ENCODE results near the gene ABCC3. TPM values are rescaled to one million over a fixed set of nuclear protein-coding genes. Genes with fewer than 3 reads are reported as not detected.
A peak's percentile ranks its signal among the peaks of the same experiment; 100 is the strongest.

The ABCC3 gene
- total and polyA plus RNA-seq, 9 of the 15 experiments (the other 6 are each of a cell fraction or from before 2014, with no cell fraction given), result 0.03 to 1.6 (median 0.42) TPM; not detected in 5

DNA sequence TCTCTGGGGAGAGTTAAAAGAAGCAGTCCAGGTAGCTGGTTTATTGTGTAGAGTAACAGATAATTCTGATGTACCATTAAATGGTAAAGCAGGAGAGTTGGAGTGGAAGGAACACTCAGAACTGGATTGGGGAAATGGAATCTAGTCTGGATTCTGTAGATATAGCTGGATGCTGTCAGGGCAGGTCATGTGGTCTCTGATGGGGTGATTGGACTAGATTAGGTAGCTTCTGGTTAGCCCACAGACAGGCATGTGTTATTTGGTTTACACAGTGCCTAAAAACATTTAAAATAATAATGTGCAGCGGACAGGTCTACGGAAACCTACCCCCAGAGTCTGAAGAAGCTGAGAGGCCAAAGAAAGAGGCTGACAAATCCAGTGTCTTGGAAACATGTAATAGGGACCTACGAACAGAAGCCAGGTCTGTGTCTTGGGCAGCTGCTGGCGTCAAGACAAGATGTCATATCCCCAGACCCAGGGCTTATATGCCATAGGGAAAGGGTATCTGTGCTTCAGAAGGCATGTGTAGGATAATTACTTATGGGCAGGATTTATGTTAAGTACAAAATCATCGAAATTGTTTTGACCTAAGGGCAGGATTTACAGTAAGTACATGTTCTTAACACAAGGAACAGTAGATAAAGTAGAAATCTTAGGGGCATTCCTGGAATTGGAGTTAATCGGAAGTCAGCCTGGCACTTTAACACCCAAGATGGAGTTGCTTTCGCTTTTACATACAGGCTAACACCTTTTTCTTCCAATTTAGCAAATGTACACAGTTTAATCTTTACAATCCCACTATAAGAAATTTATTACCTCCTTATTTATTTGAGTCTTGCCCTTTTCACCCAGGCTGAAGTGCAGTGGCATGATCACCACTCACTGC lies 97.1 kb downstream of the ABCC3 start (continued):
- TF ChIP-seq, protein P1, sequence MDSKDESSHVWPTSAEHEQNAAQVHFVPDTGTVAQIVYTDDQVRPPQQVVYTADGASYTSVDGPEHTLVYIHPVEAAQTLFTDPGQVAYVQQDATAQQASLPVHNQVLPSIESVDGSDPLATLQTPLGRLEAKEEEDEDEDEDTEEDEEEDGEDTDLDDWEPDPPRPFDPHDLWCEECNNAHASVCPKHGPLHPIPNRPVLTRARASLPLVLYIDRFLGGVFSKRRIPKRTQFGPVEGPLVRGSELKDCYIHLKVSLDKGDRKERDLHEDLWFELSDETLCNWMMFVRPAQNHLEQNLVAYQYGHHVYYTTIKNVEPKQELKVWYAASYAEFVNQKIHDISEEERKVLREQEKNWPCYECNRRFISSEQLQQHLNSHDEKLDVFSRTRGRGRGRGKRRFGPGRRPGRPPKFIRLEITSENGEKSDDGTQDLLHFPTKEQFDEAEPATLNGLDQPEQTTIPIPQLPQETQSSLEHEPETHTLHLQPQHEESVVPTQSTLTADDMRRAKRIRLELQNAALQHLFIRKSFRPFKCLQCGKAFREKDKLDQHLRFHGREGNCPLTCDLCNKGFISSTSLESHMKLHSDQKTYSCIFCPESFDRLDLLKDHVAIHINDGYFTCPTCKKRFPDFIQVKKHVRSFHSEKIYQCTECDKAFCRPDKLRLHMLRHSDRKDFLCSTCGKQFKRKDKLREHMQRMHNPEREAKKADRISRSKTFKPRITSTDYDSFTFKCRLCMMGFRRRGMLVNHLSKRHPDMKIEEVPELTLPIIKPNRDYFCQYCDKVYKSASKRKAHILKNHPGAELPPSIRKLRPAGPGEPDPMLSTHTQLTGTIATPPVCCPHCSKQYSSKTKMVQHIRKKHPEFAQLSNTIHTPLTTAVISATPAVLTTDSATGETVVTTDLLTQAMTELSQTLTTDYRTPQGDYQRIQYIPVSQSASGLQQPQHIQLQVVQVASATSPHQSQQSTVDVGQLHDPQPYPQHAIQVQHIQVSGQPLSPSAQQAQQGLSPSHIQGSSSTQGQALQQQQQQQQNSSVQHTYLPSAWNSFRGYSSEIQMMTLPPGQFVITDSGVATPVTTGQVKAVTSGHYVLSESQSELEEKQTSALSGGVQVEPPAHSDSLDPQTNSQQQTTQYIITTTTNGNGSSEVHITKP (IDR thresholded peaks at IDR 0.05; ENCODE audit: partially characterized antibody), result no peak
- peak; percentile 22; the same call in 1 of the 2 replicates for TF ChIP-seq CBFA2T2 (conservative IDR thresholded peaks at IDR 0.05)
- peak; percentile 34; the same call in 1 of the 2 replicates for TF ChIP-seq USF1 (CRISPR knock-in tag; IDR thresholded peaks at IDR 0.05)
- peak; percentile 43 to 75; a peak in 3 of 4 replicates for TF ChIP-seq KDM1A (IDR thresholded peaks at IDR 0.05)
- TF ChIP-seq CREM (IDR thresholded peaks at IDR 0.05; ENCODE audit: low read depth), result no peak
- no peak for TF ChIP-seq ZNF3 (CRISPR knock-in tag; IDR thresholded peaks at IDR 0.05)
- TF ChIP-seq SIN3B (IDR thresholded peaks at IDR 0.05; ENCODE audit: low read depth), result no peak
- TF ChIP-seq ZFP30 (CRISPR knock-in tag; IDR thresholded peaks at IDR 0.05; ENCODE audit: borderline replicate concordance), result no peak
- TF ChIP-seq ZNF766 (CRISPR knock-in tag; conservative IDR thresholded peaks at IDR 0.05), result 0 out of 2 replicates have a peak, but pooled peaks have one; percentile 11
- TF ChIP-seq SMAD3 (CRISPR knock-in tag; conservative IDR thresholded peaks at IDR 0.05), result no peak
- TF ChIP-seq NR4A1 (CRISPR knock-in tag; IDR thresholded peaks at IDR 0.05), result no peak
- TF ChIP-seq NR4A1 (tag; IDR thresholded peaks at IDR 0.05), result 0 out of 2 replicates have a peak, but pooled peaks have one; percentile 26
- TF ChIP-seq, protein P2, sequence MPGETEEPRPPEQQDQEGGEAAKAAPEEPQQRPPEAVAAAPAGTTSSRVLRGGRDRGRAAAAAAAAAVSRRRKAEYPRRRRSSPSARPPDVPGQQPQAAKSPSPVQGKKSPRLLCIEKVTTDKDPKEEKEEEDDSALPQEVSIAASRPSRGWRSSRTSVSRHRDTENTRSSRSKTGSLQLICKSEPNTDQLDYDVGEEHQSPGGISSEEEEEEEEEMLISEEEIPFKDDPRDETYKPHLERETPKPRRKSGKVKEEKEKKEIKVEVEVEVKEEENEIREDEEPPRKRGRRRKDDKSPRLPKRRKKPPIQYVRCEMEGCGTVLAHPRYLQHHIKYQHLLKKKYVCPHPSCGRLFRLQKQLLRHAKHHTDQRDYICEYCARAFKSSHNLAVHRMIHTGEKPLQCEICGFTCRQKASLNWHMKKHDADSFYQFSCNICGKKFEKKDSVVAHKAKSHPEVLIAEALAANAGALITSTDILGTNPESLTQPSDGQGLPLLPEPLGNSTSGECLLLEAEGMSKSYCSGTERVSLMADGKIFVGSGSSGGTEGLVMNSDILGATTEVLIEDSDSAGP (CRISPR knock-in tag; IDR thresholded peaks at IDR 0.05), result no peak
- TF ChIP-seq, protein P3, sequence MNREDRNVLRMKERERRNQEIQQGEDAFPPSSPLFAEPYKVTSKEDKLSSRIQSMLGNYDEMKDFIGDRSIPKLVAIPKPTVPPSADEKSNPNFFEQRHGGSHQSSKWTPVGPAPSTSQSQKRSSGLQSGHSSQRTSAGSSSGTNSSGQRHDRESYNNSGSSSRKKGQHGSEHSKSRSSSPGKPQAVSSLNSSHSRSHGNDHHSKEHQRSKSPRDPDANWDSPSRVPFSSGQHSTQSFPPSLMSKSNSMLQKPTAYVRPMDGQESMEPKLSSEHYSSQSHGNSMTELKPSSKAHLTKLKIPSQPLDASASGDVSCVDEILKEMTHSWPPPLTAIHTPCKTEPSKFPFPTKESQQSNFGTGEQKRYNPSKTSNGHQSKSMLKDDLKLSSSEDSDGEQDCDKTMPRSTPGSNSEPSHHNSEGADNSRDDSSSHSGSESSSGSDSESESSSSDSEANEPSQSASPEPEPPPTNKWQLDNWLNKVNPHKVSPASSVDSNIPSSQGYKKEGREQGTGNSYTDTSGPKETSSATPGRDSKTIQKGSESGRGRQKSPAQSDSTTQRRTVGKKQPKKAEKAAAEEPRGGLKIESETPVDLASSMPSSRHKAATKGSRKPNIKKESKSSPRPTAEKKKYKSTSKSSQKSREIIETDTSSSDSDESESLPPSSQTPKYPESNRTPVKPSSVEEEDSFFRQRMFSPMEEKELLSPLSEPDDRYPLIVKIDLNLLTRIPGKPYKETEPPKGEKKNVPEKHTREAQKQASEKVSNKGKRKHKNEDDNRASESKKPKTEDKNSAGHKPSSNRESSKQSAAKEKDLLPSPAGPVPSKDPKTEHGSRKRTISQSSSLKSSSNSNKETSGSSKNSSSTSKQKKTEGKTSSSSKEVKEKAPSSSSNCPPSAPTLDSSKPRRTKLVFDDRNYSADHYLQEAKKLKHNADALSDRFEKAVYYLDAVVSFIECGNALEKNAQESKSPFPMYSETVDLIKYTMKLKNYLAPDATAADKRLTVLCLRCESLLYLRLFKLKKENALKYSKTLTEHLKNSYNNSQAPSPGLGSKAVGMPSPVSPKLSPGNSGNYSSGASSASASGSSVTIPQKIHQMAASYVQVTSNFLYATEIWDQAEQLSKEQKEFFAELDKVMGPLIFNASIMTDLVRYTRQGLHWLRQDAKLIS (CRISPR knock-in tag; IDR thresholded peaks at IDR 0.05), result no peak
- TF ChIP-seq ZNF785 (CRISPR knock-in tag; IDR thresholded peaks at IDR 0.05), result no peak
- no peak for TF ChIP-seq NFE2 (IDR thresholded peaks at IDR 0.05; ENCODE audit: low read depth)
